ENCODE results near the gene DPH3. TPM values are rescaled to one million over a fixed set of nuclear protein-coding genes. Genes with fewer than 3 reads are reported as not detected.

Gene DPH3
- total and polyA plus RNA-seq, 2 experiments from 2014 or later = 36.9 to 51.8 TPM

DNA sequence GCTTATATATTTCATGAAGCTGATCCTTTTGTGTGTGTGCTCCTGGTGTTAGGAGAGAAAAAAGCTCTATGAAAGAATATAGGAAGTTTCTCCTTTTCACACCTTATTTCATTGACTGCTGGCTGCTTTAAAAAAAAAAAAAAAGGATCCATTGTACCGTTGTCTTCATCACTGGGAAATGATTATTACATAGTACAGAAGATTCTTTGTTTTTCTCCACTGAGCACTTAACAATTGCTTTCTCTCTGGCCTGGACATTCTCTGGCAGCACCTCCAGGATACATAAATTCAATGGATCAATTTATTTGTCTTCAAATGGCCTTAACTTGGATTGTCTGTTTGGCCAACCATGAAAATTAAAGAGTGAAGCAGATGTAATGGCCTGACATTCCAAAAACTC is 37.2 kb downstream of the DPH3 start:
- H3K4me3 ChIP-seq = no peak overlapping the region
- no peak overlapping the region for H2AFZ ChIP-seq
- no peaks in the 10 kb centered on the region for H3K36me3 ChIP-seq (replicated peaks; ENCODE audit: insufficient read depth, low read depth)
- H3K27me3 ChIP-seq = no peaks in the 10 kb centered on the region
- 56% methylated on average over 1 of the region's 1 CpG for WGBS (ENCODE audit: low lambda C conversion rate, missing lambda C conversion rate)
- H3K27ac ChIP-seq = no peak overlapping the region
- H4K20me1 ChIP-seq (ENCODE audit: insufficient read depth, poor library complexity, severe bottlenecking) = no peaks in the 10 kb centered on the region
- no peak overlapping the region for H3K4me2 ChIP-seq
- TF ChIP-seq, protein P1, sequence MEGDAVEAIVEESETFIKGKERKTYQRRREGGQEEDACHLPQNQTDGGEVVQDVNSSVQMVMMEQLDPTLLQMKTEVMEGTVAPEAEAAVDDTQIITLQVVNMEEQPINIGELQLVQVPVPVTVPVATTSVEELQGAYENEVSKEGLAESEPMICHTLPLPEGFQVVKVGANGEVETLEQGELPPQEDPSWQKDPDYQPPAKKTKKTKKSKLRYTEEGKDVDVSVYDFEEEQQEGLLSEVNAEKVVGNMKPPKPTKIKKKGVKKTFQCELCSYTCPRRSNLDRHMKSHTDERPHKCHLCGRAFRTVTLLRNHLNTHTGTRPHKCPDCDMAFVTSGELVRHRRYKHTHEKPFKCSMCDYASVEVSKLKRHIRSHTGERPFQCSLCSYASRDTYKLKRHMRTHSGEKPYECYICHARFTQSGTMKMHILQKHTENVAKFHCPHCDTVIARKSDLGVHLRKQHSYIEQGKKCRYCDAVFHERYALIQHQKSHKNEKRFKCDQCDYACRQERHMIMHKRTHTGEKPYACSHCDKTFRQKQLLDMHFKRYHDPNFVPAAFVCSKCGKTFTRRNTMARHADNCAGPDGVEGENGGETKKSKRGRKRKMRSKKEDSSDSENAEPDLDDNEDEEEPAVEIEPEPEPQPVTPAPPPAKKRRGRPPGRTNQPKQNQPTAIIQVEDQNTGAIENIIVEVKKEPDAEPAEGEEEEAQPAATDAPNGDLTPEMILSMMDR (IDR thresholded peaks at IDR 0.05; ENCODE audit: poor library complexity) = no peak
- TF ChIP-seq EZH2phosphoT487 (IDR thresholded peaks at IDR 0.05; ENCODE audit: low read depth, severe bottlenecking, unreplicated experiment) = no peak
- TF ChIP-seq EZH2 (IDR thresholded peaks at IDR 0.05; ENCODE audit: borderline replicate concordance) = no peak
- H3K9me2 ChIP-seq (replicated peaks; ENCODE audit: insufficient read depth) = no peaks in the 10 kb centered on the region
- DNase-seq (ENCODE audit: low spot score) = no peak
- no peaks in the 10 kb centered on the region for H3K4me1 ChIP-seq (ENCODE audit: insufficient read depth)
- H3K79me2 ChIP-seq = no peaks in the 10 kb centered on the region
- H3K9me3 ChIP-seq (ENCODE audit: low read depth) = no peaks in the 10 kb centered on the region

- no peaks in the 10 kb centered on the region for H3K36me3 ChIP-seq (replicated peaks; ENCODE audit: insufficient read depth, low read depth)
- no peak for DNase-seq (ENCODE audit: low spot score)
- H3K79me2 ChIP-seq = no peaks in the 10 kb centered on the region
- H3K9me3 ChIP-seq (ENCODE audit: low read depth) = no peaks in the 10 kb centered on the region
- H3K4me3 ChIP-seq = no peak overlapping the region
- H4K20me1 ChIP-seq (ENCODE audit: insufficient read depth, poor library complexity, severe bottlenecking) = no peaks in the 10 kb centered on the region
- no peak overlapping the region for H3K4me2 ChIP-seq
- no peaks in the 10 kb centered on the region for H3K27me3 ChIP-seq
- H2AFZ ChIP-seq = no peak overlapping the region
- no peaks in the 10 kb centered on the region for H3K4me1 ChIP-seq (ENCODE audit: insufficient read depth)
- H3K9me2 ChIP-seq (replicated peaks; ENCODE audit: insufficient read depth) = no peaks in the 10 kb centered on the region
- TF ChIP-seq EZH2phosphoT487 (IDR thresholded peaks at IDR 0.05; ENCODE audit: low read depth, severe bottlenecking, unreplicated experiment) (no peak), EZH2 (IDR thresholded peaks at IDR 0.05; ENCODE audit: borderline replicate concordance) (no peak)
- TF ChIP-seq, protein P1 (IDR thresholded peaks at IDR 0.05; ENCODE audit: poor library complexity) = no peak
- no peak overlapping the region for H3K27ac ChIP-seq
- WGBS (ENCODE audit: low lambda C conversion rate, missing lambda C conversion rate) = 100% methylated on average over 2 of the region's 2 CpGs
These were observed 40.4 kb downstream of the DPH3 start for GRCh38 chr3:16224325-16224724.

DNA sequence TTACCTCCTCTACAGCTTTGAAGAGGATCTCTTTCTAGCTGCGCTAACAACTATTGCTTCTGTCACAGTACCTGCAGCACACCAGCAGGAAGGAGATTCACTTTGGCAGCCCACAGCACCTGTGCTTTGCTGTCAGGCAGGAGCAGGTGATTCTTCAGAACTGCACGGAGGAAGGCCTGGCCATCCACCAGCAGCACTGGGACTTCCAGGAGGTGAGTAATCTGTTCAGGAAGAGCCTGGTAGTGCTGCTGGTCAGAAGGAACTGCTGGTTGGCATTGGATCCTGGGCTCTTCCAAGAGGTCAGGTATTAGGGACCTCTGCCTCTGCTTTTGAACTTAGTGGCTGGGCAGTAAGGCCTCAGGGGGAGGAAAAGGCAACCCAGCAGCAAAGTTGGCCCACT is 42.2 kb downstream of the DPH3 start:
- Histone ChIP-seq H2AFZ (no peak overlapping the region), H3K79me2 (no peaks in the 10 kb centered on the region), H3K9me2 (replicated peaks; ENCODE audit: insufficient read depth) (no peaks in the 10 kb centered on the region), H3K4me2 (no peak overlapping the region), H3K9me3 (ENCODE audit: low read depth) (no peaks in the 10 kb centered on the region), H3K4me3 (no peak overlapping the region), H3K27me3 (no peaks in the 10 kb centered on the region), H3K27ac (no peak overlapping the region), H4K20me1 (ENCODE audit: insufficient read depth, poor library complexity, severe bottlenecking) (no peaks in the 10 kb centered on the region), H3K36me3 (replicated peaks; ENCODE audit: insufficient read depth, low read depth) (no peaks in the 10 kb centered on the region), H3K4me1 (ENCODE audit: insufficient read depth) (peaks cover under 1% of the 10 kb centered on the region)
- no peak for DNase-seq (ENCODE audit: low spot score)
- 100% methylated on average over 2 of the region's 2 CpGs for WGBS (ENCODE audit: low lambda C conversion rate, missing lambda C conversion rate)
- TF ChIP-seq EZH2phosphoT487 (IDR thresholded peaks at IDR 0.05; ENCODE audit: low read depth, severe bottlenecking, unreplicated experiment) (no peak), EZH2 (IDR thresholded peaks at IDR 0.05; ENCODE audit: borderline replicate concordance) (no peak)
- TF ChIP-seq, protein P1 (IDR thresholded peaks at IDR 0.05; ENCODE audit: poor library complexity) = no peak

- no peak overlapping the region for H3K4me2 ChIP-seq
- peaks cover 4% of the 10 kb centered on the region for H3K4me1 ChIP-seq (ENCODE audit: insufficient read depth)
- no peaks in the 10 kb centered on the region for H3K9me2 ChIP-seq (replicated peaks; ENCODE audit: insufficient read depth)
- no peak for DNase-seq (ENCODE audit: low spot score)
- 61% methylated on average over 3 of the region's 3 CpGs for WGBS (ENCODE audit: low lambda C conversion rate, missing lambda C conversion rate)
- H3K9me3 ChIP-seq (ENCODE audit: low read depth) = no peaks in the 10 kb centered on the region
- H3K27me3 ChIP-seq = no peaks in the 10 kb centered on the region
- no peak overlapping the region for H2AFZ ChIP-seq
- no peak overlapping the region for H3K4me3 ChIP-seq
- no peaks in the 10 kb centered on the region for H3K36me3 ChIP-seq (replicated peaks; ENCODE audit: insufficient read depth, low read depth)
- H4K20me1 ChIP-seq (ENCODE audit: insufficient read depth, poor library complexity, severe bottlenecking) = no peaks in the 10 kb centered on the region
- H3K79me2 ChIP-seq = no peaks in the 10 kb centered on the region
- no peak overlapping the region for H3K27ac ChIP-seq
- no peak for TF ChIP-seq EZH2phosphoT487 (IDR thresholded peaks at IDR 0.05; ENCODE audit: low read depth, severe bottlenecking, unreplicated experiment)
- no peak for TF ChIP-seq EZH2 (IDR thresholded peaks at IDR 0.05; ENCODE audit: borderline replicate concordance)
- TF ChIP-seq, protein P1 (IDR thresholded peaks at IDR 0.05; ENCODE audit: poor library complexity) = no peak
These were observed 42.8 kb downstream of the DPH3 start for GRCh38 chr3:16221990-16222389.
